Islet of Langerhans (tissue), 1 donor: Measurements from ENCODE around the gene CD82.
A peak's percentile ranks its signal among the peaks of the same experiment; 100 is the strongest.

Experiments
- FAIRE-seq: peaks from one replicate; lab custom pipeline; 2011; peaks lifted over from hg19 to GRCh38; lab: Jason Lieb, UNC

CD82 gene

GRCh38 chr11:44561964-44562734 lies 3.3 kb upstream of the CD82 start:
- FAIRE-seq = no peak

- no peak for FAIRE-seq
Observed at GRCh38 chr11:44562845-44563460, 2.5 kb upstream of the CD82 start.

GRCh38 chr11:44563711-44564110 lies 1.8 kb upstream of the CD82 start:
- no peak for FAIRE-seq

- FAIRE-seq = peak; percentile 78
Observed at GRCh38 chr11:44564166-44564565, 1.3 kb upstream of the CD82 start.

- FAIRE-seq = no peak
Observed at GRCh38 chr11:44564670-44565210, 723 bp upstream of the CD82 start.

GRCh38 chr11:44565953-44566949 lies 788 bp downstream of the CD82 start:
- FAIRE-seq = no peak

- FAIRE-seq = no peak
Observed at GRCh38 chr11:44566952-44567875, 1.8 kb downstream of the CD82 start.

GRCh38 chr11:44567876-44568256 lies 2.4 kb downstream of the CD82 start:
- no peak for FAIRE-seq

- no peak for FAIRE-seq
Observed at GRCh38 chr11:44568331-44568657, 2.8 kb downstream of the CD82 start.

- no peak for FAIRE-seq
Observed at GRCh38 chr11:44568658-44569473, 3.4 kb downstream of the CD82 start.

GRCh38 chr11:44570411-44571155 lies 5.1 kb downstream of the CD82 start:
- no peak for FAIRE-seq

- FAIRE-seq = no peak
Observed at GRCh38 chr11:44571871-44572270, 6.4 kb downstream of the CD82 start.

- FAIRE-seq = no peak
Observed at GRCh38 chr11:44572436-44572835, 7.0 kb downstream of the CD82 start.

GRCh38 chr11:44572884-44573283 lies 7.4 kb downstream of the CD82 start:
- FAIRE-seq = no peak

- FAIRE-seq = no peak
Observed at GRCh38 chr11:44573333-44573732, 7.9 kb downstream of the CD82 start.

- no peak for FAIRE-seq
Observed at GRCh38 chr11:44574610-44575287, 9.3 kb downstream of the CD82 start.

GRCh38 chr11:44575288-44575672 lies 9.8 kb downstream of the CD82 start:
- no peak for FAIRE-seq

GRCh38 chr11:44575962-44576361 lies 10.5 kb downstream of the CD82 start:
- no peak for FAIRE-seq

- no peak for FAIRE-seq
Observed at GRCh38 chr11:44576656-44577055, 11.2 kb downstream of the CD82 start.
